Measurements from ENCODE around the gene CCDC24. TPM values are rescaled to one million over a fixed set of nuclear protein-coding genes. Genes with fewer than 3 reads are reported as not detected.

Gene CCDC24
- polyA plus RNA-seq, 3 donors: 1.1 to 3.0 (median 1.9) TPM

- Mint-ChIP-seq H3K27me3 (ENCODE audit: low read depth in 3 of 3) (no peaks in the 10 kb centered on the region), H3K4me1 (no peaks in the 10 kb centered on the region), H3K36me3 (peaks cover 43 to 59% of the 10 kb centered on the region in 2 donors), H3K9me3 (peaks cover 0 to 2% (median 0%) of the 10 kb centered on the region in 7 donors), H3K27ac (peak overlapping the region in 1 of 7 donors; percentile 70), H3K4me3 (no peak overlapping the region)
- DNase-seq: no peak
- WGBS (ENCODE audit: insufficient coverage): 83% methylated on average over 1 of the region's 9 CpGs
- Histone ChIP-seq H4K20me1 (ENCODE audit: insufficient read depth, low read length) (no peaks in the 10 kb centered on the region), H3K4me3 (replicated peaks in 1 of 3; ENCODE audit: low read depth in 2 of 3, low read length in 3 of 3) (no peak overlapping the region), H3K9ac (ENCODE audit: insufficient read depth, low read length, poor library complexity, severe bottlenecking) (no peak overlapping the region), H2AFZ (ENCODE audit: insufficient read depth, low read depth, low read length, poor library complexity, severe bottlenecking) (no peak overlapping the region), H3K27me3 (ENCODE audit: control insufficient read depth in 2 of 2, insufficient read depth in 2 of 2, low read length in 2 of 2) (no peaks in the 10 kb centered on the region), H3K36me3 (replicated peaks in 1 of 2; ENCODE audit: control insufficient read depth in 1 of 2, insufficient read depth in 2 of 2, low read length in 2 of 2) (peaks cover 59 to 84% of the 10 kb centered on the region in 2 donors), H3K79me2 (ENCODE audit: insufficient read depth, low read length) (no peaks in the 10 kb centered on the region), H3K9me3 (replicated peaks in 1 of 2; ENCODE audit: control insufficient read depth in 1 of 2, insufficient read depth in 1 of 2, low read length in 2 of 2) (no peaks in the 10 kb centered on the region), H3K4me2 (replicated peaks; ENCODE audit: extremely low read depth, low read length, poor library complexity, severe bottlenecking) (no peak overlapping the region), H3K27ac (ENCODE audit: low read depth in 1 of 2, low read length in 2 of 2) (no peak overlapping the region), H3K4me1 (ENCODE audit: control insufficient read depth in 1 of 2, insufficient read depth in 2 of 2, low read length in 2 of 2) (peaks cover 8 to 9% of the 10 kb centered on the region in 2 donors)
- TF ChIP-seq, protein P1, sequence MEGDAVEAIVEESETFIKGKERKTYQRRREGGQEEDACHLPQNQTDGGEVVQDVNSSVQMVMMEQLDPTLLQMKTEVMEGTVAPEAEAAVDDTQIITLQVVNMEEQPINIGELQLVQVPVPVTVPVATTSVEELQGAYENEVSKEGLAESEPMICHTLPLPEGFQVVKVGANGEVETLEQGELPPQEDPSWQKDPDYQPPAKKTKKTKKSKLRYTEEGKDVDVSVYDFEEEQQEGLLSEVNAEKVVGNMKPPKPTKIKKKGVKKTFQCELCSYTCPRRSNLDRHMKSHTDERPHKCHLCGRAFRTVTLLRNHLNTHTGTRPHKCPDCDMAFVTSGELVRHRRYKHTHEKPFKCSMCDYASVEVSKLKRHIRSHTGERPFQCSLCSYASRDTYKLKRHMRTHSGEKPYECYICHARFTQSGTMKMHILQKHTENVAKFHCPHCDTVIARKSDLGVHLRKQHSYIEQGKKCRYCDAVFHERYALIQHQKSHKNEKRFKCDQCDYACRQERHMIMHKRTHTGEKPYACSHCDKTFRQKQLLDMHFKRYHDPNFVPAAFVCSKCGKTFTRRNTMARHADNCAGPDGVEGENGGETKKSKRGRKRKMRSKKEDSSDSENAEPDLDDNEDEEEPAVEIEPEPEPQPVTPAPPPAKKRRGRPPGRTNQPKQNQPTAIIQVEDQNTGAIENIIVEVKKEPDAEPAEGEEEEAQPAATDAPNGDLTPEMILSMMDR (IDR thresholded peaks at IDR 0.05): no peak
- intact Hi-C loops (cut with micrococcal nuclease): no loop called here
Measured at GRCh38 chr1:43958351-43959255, 32.8 kb upstream of the CCDC24 start.

DNA sequence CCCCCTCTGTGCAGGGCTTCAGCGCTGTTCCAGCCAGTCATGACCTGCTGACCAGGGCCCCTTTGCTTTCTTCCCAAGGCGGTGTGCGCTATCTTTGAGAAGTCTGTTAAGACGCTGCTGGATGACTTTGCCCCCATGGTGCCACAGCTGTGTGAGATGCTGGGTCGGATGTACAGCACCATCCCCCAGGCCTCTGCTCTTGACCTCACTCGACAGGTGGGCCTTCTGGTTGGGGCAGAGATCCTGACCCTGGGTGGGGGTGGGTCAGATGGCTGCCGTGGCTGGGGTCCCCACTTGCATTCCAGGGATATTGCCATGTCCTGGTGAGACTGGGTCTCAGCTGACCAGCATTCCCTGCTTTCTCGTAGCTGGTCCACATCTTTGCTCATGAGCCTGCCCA, 30.6 kb upstream of the CCDC24 start:
- DNase-seq: no peak
- no peaks in the 10 kb centered on the region for H4K20me1 ChIP-seq (ENCODE audit: insufficient read depth, low read length)
- peaks cover 20 to 22% of the 10 kb centered on the region in 2 donors for H3K4me1 ChIP-seq (ENCODE audit: control insufficient read depth in 1 of 2, insufficient read depth in 2 of 2, low read length in 2 of 2)
- no peak overlapping the region for H2AFZ ChIP-seq (ENCODE audit: insufficient read depth, low read depth, low read length, poor library complexity, severe bottlenecking)
- no peak overlapping the region for H3K4me2 ChIP-seq (replicated peaks; ENCODE audit: extremely low read depth, low read length, poor library complexity, severe bottlenecking)
- H3K9ac ChIP-seq (ENCODE audit: insufficient read depth, low read length, poor library complexity, severe bottlenecking): no peak overlapping the region
- intact Hi-C loops (cut with micrococcal nuclease): no loop called here
- no peaks in the 10 kb centered on the region for H3K27me3 ChIP-seq (ENCODE audit: control insufficient read depth in 2 of 2, insufficient read depth in 2 of 2, low read length in 2 of 2)
- TF ChIP-seq, protein P1 (IDR thresholded peaks at IDR 0.05): no peak
- peaks cover 43 to 57% of the 10 kb centered on the region in 2 donors for H3K36me3 Mint-ChIP-seq
- H3K36me3 ChIP-seq (replicated peaks in 1 of 2; ENCODE audit: control insufficient read depth in 1 of 2, insufficient read depth in 2 of 2, low read length in 2 of 2): peaks cover 59 to 88% of the 10 kb centered on the region in 2 donors
- H3K27ac Mint-ChIP-seq: no peak overlapping the region
- H3K79me2 ChIP-seq (ENCODE audit: insufficient read depth, low read length): no peaks in the 10 kb centered on the region
- no peaks in the 10 kb centered on the region for H3K27me3 Mint-ChIP-seq (ENCODE audit: low read depth in 3 of 3)
- H3K4me3 Mint-ChIP-seq: no peak overlapping the region
- peaks cover 0 to 2% (median 0%) of the 10 kb centered on the region in 7 donors for H3K9me3 Mint-ChIP-seq
- H3K27ac ChIP-seq (ENCODE audit: low read depth in 1 of 2, low read length in 2 of 2): no peak overlapping the region
- no peak overlapping the region for H3K4me3 ChIP-seq (replicated peaks in 1 of 3; ENCODE audit: low read depth in 2 of 3, low read length in 3 of 3)
- no peaks in the 10 kb centered on the region for H3K9me3 ChIP-seq (replicated peaks in 1 of 2; ENCODE audit: control insufficient read depth in 1 of 2, insufficient read depth in 1 of 2, low read length in 2 of 2)
- 100% methylated on average over 7 of the region's 8 CpGs for WGBS (ENCODE audit: insufficient coverage)
- H3K4me1 Mint-ChIP-seq: no peaks in the 10 kb centered on the region

Measured in CD14-positive monocyte (primary cell).